Suprapubic skin (tissue), 4 donors: ENCODE data around the gene SETMAR.

ENCODE experiments used
- CTCF ChIP-seq, 2 donors: fragments of 200-600 bp in 1 of 2; fragments of 450-650 bp in 1 of 2; sonication (generic) in 1 of 2; IDR thresholded peaks; one replicate each; pipeline ENCODE4 v1.5.1; 2016 to 2019; ENCODE audit warnings: antibody characterized with exemption in 2 of 2, mild to moderate bottlenecking in 1 of 2, moderate library complexity in 1 of 2
- EP300 ChIP-seq: sonication (generic); formaldehyde crosslinking; IDR thresholded peaks from one replicate; pipeline ENCODE4 v1.6.1; 2017; ENCODE audit warnings: antibody characterized with exemption
- POLR2A ChIP-seq, 2 donors: fragments of 450-650 bp; IDR thresholded peaks; one replicate each; pipeline ENCODE4 v1.6.1; 2017; ENCODE audit warnings: antibody characterized with exemption in 2 of 2, mild to moderate bottlenecking in 2 of 2, moderate library complexity in 2 of 2
- POLR2AphosphoS5 ChIP-seq, 3 donors: sonication (generic); formaldehyde crosslinking; IDR thresholded peaks; one replicate each; pipeline ENCODE4 v1.6.1; 2017; ENCODE audit warnings: antibody characterized with exemption in 3 of 3

GRCh38 chr3:4303187-4304123 lies at the start of gene SETMAR:
- TF ChIP-seq POLR2AphosphoS5 (IDR thresholded peaks at IDR 0.05) (no peak), CTCF (IDR thresholded peaks at IDR 0.05) (no peak), POLR2A (IDR thresholded peaks at IDR 0.05) (peak in 1 of 2 donors; percentile 36), EP300 (no peak)
